ENCODE data around the gene MTAP. TPM values are rescaled to one million over a fixed set of nuclear protein-coding genes. Genes with fewer than 3 reads are reported as not detected.

The MTAP gene
- 24.5 TPM for polyA plus RNA-seq (2012; ENCODE audit: insufficient read length, low read depth)

DNA sequence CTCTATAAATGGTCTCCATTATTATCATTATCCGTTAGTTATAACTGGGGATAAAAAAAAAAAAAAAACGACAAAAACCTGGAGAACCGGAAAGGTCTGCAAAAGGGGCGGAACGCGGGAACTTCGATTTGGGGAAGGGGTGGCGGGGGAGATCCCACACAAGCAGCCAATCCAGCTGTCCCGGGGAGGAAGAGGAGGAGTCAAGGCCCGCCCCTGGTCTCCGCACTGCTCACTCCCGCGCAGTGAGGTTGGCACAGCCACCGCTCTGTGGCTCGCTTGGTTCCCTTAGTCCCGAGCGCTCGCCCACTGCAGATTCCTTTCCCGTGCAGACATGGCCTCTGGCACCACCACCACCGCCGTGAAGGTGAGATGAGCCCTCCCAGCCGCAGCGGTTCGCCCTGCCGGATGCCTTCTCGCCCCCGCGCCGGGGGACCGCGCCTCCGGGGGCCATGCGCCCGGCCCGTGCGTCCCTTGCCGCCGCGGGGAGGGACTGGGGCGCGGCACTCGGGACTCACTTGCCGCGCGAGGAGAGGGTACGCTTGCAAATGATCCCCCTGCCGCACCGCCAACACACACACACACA, at the start of gene MTAP:
MTAP (plus strand) TSS at position 219 of the 583 bp plus-strand sequence; CDS start at position 332, 113 bp downstream.
- no peak for TF ChIP-seq SIN3A (IDR thresholded peaks at IDR 0.05; ENCODE audit: borderline replicate concordance, insufficient read depth, low read length)
- peak; percentile 91 for TF ChIP-seq TAF1 (IDR thresholded peaks at IDR 0.05; ENCODE audit: borderline replicate concordance, insufficient read depth, low read length)
- TF ChIP-seq POLR2AphosphoS5 (IDR thresholded peaks at IDR 0.05; ENCODE audit: low read depth, low read length), result peak; percentile 80
- TF ChIP-seq, protein P1, sequence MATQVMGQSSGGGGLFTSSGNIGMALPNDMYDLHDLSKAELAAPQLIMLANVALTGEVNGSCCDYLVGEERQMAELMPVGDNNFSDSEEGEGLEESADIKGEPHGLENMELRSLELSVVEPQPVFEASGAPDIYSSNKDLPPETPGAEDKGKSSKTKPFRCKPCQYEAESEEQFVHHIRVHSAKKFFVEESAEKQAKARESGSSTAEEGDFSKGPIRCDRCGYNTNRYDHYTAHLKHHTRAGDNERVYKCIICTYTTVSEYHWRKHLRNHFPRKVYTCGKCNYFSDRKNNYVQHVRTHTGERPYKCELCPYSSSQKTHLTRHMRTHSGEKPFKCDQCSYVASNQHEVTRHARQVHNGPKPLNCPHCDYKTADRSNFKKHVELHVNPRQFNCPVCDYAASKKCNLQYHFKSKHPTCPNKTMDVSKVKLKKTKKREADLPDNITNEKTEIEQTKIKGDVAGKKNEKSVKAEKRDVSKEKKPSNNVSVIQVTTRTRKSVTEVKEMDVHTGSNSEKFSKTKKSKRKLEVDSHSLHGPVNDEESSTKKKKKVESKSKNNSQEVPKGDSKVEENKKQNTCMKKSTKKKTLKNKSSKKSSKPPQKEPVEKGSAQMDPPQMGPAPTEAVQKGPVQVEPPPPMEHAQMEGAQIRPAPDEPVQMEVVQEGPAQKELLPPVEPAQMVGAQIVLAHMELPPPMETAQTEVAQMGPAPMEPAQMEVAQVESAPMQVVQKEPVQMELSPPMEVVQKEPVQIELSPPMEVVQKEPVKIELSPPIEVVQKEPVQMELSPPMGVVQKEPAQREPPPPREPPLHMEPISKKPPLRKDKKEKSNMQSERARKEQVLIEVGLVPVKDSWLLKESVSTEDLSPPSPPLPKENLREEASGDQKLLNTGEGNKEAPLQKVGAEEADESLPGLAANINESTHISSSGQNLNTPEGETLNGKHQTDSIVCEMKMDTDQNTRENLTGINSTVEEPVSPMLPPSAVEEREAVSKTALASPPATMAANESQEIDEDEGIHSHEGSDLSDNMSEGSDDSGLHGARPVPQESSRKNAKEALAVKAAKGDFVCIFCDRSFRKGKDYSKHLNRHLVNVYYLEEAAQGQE (IDR thresholded peaks at IDR 0.05; ENCODE audit: insufficient read depth in 1 of 2, low read depth in 2 of 2, low read length in 2 of 2), result 0 out of 4 replicates have a peak, but pooled peaks of 1 of the 2 experiments have one; percentile 6
- peak; percentile 37 for TF ChIP-seq FOXP2 (optimal IDR thresholded peaks at IDR 0.05; ENCODE audit: borderline replicate concordance, extremely low read depth, extremely low read length, insufficient read depth)

DNA sequence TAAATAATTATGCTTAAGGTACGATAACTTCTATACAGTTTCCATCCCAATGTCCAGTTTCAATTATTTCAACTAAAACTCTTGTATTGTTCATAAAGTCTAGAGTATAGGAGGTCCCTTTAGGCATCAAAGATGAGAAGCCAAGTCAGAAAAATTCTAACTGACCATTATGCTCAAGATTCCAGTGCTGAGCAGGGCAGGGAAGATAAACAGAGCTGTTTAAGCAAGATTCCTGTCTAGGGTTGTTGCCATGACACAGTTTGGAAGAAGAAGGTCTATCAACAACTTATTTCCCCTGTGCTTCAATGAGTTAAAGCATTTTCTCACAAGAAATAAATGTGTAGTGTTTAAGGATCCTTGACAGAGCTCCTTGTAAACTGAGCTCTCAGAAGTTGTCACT, 48.9 kb upstream of the MTAP start:
- TF ChIP-seq FOXP2 (optimal IDR thresholded peaks at IDR 0.05; ENCODE audit: borderline replicate concordance, extremely low read depth, extremely low read length, insufficient read depth), result no peak
- no peak for TF ChIP-seq TAF1 (IDR thresholded peaks at IDR 0.05; ENCODE audit: borderline replicate concordance, insufficient read depth, low read length)
- TF ChIP-seq, protein P1 (IDR thresholded peaks at IDR 0.05; ENCODE audit: insufficient read depth in 1 of 2, low read depth in 2 of 2, low read length in 2 of 2), result no peak
- TF ChIP-seq SIN3A (IDR thresholded peaks at IDR 0.05; ENCODE audit: borderline replicate concordance, insufficient read depth, low read length), result no peak
- TF ChIP-seq POLR2AphosphoS5 (IDR thresholded peaks at IDR 0.05; ENCODE audit: low read depth, low read length), result no peak

- no peak for TF ChIP-seq POLR2AphosphoS5 (IDR thresholded peaks at IDR 0.05; ENCODE audit: low read depth, low read length)
- TF ChIP-seq SIN3A (IDR thresholded peaks at IDR 0.05; ENCODE audit: borderline replicate concordance, insufficient read depth, low read length), result no peak
- TF ChIP-seq TAF1 (IDR thresholded peaks at IDR 0.05; ENCODE audit: borderline replicate concordance, insufficient read depth, low read length), result no peak
- no peak for TF ChIP-seq FOXP2 (optimal IDR thresholded peaks at IDR 0.05; ENCODE audit: borderline replicate concordance, extremely low read depth, extremely low read length, insufficient read depth)
- TF ChIP-seq, protein P1 (IDR thresholded peaks at IDR 0.05; ENCODE audit: insufficient read depth in 1 of 2, low read depth in 2 of 2, low read length in 2 of 2), result no peak
These were observed 47.7 kb upstream of the MTAP start for GRCh38 chr9:21754741-21755140.

DNA sequence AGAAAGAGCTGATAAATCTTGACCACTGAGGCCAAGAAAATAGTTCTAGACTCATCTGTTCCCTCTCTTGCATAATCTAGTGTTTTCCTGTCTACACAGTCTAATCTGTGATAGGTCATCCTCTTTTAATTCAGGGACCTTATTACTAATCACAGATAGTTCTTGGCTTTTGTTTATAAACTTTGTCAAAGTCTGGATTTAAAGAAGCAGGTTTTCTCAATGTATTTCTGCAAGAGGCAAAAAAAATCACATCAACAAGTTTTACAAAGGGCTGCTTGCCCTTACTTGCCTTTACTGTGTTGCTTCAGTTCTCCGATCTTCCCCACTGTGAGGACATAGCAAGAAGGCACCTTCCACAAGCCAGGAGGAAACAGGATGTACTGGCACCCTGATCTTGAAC, 43.9 kb upstream of the MTAP start:
- TF ChIP-seq SIN3A (IDR thresholded peaks at IDR 0.05; ENCODE audit: borderline replicate concordance, insufficient read depth, low read length), result no peak
- TF ChIP-seq POLR2AphosphoS5 (IDR thresholded peaks at IDR 0.05; ENCODE audit: low read depth, low read length), result no peak
- TF ChIP-seq TAF1 (IDR thresholded peaks at IDR 0.05; ENCODE audit: borderline replicate concordance, insufficient read depth, low read length), result no peak
- TF ChIP-seq, protein P1 (IDR thresholded peaks at IDR 0.05; ENCODE audit: insufficient read depth in 1 of 2, low read depth in 2 of 2, low read length in 2 of 2), result no peak
- TF ChIP-seq FOXP2 (optimal IDR thresholded peaks at IDR 0.05; ENCODE audit: borderline replicate concordance, extremely low read depth, extremely low read length, insufficient read depth), result no peak

All from PFSK-1 (cell line).